ENCODE data around the gene ABHD16B. TPM values are rescaled to one million over a fixed set of nuclear protein-coding genes. Genes with fewer than 3 reads are reported as not detected.

ABHD16B gene
- total and polyA plus RNA-seq, 2 of the 13 experiments (the other 11 are each of a cell fraction or from before 2014, with no cell fraction given) = not detected

GRCh38 chr20:63858393-63859165 lies 2.7 kb upstream of the ABHD16B start (continued):
- TF ChIP-seq ZNF513 (CRISPR knock-in tag; conservative IDR thresholded peaks at IDR 0.05) (no peak), IRF2 (CRISPR knock-in tag; IDR thresholded peaks at IDR 0.05) (peak; percentile 10; the same call in 1 of the 2 replicates), ZNF18 (CRISPR knock-in tag; IDR thresholded peaks at IDR 0.05; ENCODE audit: insufficient replicate concordance) (peak; percentile 61), KMT2A (CRISPR knock-in tag; IDR thresholded peaks at IDR 0.05) (peak; percentile 55; the same call in 1 of the 2 replicates), ZSCAN25 (CRISPR knock-in tag; IDR thresholded peaks at IDR 0.05) (peak; percentile 75), KLF15 (CRISPR knock-in tag; IDR thresholded peaks at IDR 0.05; ENCODE audit: borderline replicate concordance) (no peak), ZFP91 (CRISPR knock-in tag; IDR thresholded peaks at IDR 0.05; ENCODE audit: borderline replicate concordance) (peak; percentile 76; the same call in 1 of the 2 replicates), NFKB2 (CRISPR knock-in tag; IDR thresholded peaks at IDR 0.05; ENCODE audit: borderline replicate concordance) (no peak), PTBP1 (IDR thresholded peaks at IDR 0.05; ENCODE audit: low read depth, low read length, poor library complexity, severe bottlenecking) (peak; percentile 54), KLF16 (CRISPR knock-in tag; IDR thresholded peaks at IDR 0.05) (peak in 1 of 2 experiments; percentile 73; a peak in 1 of 4 replicates), ZNF790 (CRISPR knock-in tag; IDR thresholded peaks at IDR 0.05; ENCODE audit: borderline replicate concordance) (no peak), MAFK (conservative IDR thresholded peaks at IDR 0.05 in 1 of 2, IDR thresholded peaks at IDR 0.05 in 1 of 2; ENCODE audit: low read length in 2 of 2) (no peak), YEATS2 (CRISPR knock-in tag; IDR thresholded peaks at IDR 0.05; ENCODE audit: borderline replicate concordance) (0 out of 2 replicates have a peak, but pooled peaks have one; percentile 22), ZNF639 (CRISPR knock-in tag; conservative IDR thresholded peaks at IDR 0.05) (no peak), TCF7 (IDR thresholded peaks at IDR 0.05; ENCODE audit: low read depth) (no peak), ZNF83 (CRISPR knock-in tag; IDR thresholded peaks at IDR 0.05; ENCODE audit: borderline replicate concordance) (peak; percentile 20; the same call in 1 of the 2 replicates), IRX3 (CRISPR knock-in tag; IDR thresholded peaks at IDR 0.05; ENCODE audit: borderline replicate concordance, low read depth) (no peak; the same call in 1 of the 2 replicates), ZNF547 (CRISPR knock-in tag; IDR thresholded peaks at IDR 0.05) (peak; percentile 67; the same call in 1 of the 2 replicates), ATF7-NPFF (CRISPR knock-in tag; IDR thresholded peaks at IDR 0.05; ENCODE audit: low read depth) (peak; percentile 69), ZNF280B (CRISPR knock-in tag; IDR thresholded peaks at IDR 0.05; ENCODE audit: borderline replicate concordance) (peak; percentile 91; the same call in 1 of the 2 replicates)

All from HepG2 (cell line).